Erythroblast (primary cell): ENCODE results near the gene CCR3.

Experiments
- GATA1 ChIP-seq: IDR thresholded peaks from 2 replicates; pipeline ENCODE4 v1.6.1; 2011; ENCODE audit warnings: low read depth, mild to moderate bottlenecking, control low read depth, low read length, moderate library complexity
- POLR2A ChIP-seq: IDR thresholded peaks from 2 replicates; pipeline ENCODE4 v1.6.1; 2011; ENCODE audit warnings: mild to moderate bottlenecking, low read length

DNA sequence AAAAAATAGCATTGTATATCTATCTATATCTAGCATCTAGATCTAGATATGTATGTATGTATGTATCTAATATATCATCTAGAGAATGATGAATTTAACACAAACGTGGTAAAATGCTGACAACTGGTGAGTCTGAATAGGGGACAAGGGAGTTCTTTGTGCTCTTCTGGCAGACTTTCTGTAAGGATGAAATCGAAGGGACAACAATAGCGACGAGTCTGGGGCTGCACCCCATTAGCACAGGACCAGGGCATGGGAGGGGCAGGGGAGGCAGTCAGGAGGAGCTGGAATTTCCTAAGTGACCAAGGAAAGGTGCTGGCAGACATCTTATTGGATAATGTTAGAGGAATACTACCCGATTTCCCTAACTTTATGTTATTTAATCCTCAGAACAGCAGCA, 42.0 kb upstream of the CCR3 start:
- TF ChIP-seq POLR2A (no peak), GATA1 (no peak)
